IMR-90 (cell line): ENCODE results near the gene TAF10. TPM values are rescaled to one million over a fixed set of nuclear protein-coding genes. Genes with fewer than 3 reads are reported as not detected.

Experiments
- ATAC-seq: fragments of 200-7000 bp; cut with Tn5 transposase; 2 replicates; pipeline ENCODE4 v1.9.1; 2020; ENCODE audit warnings: low read depth, mild to moderate bottlenecking, moderate library complexity
- BruUV-seq: library from RNA; stranded (reverse); fragments of 400-500 nt; replicated peaks from 2 replicates; lab custom pipeline; 2021; lab: Mats Ljungman, UMichigan
- CTCF ChIA-PET: fragments of 300-600 bp; formaldehyde crosslinking; extraction: SDS; loops from one replicate; lab custom pipeline; 2021; ENCODE audit warnings: antibody characterized with exemption; lab: Yijun Ruan, JAX
- POLR2A ChIA-PET: fragments of 300-600 bp; sonication (Branson Sonifier 250); formaldehyde crosslinking; loops from one replicate; lab custom pipeline; 2022; ENCODE audit warnings: antibody characterized with exemption; ENCODE audit not compliant: unreplicated experiment; lab: Charles Lee
- DNase-seq: peaks from one replicate; pipeline ENCODE4 v3.0.0; 2013
- H2AFZ ChIP-seq: replicated peaks from 2 replicates; pipeline ENCODE3; 2013; ENCODE audit warnings: low read length, mild to moderate bottlenecking; ENCODE audit not compliant: poor library complexity
- H2AK5ac ChIP-seq: 2 replicates; pipeline ENCODE4 v1.6.1; 2013; ENCODE audit warnings: low read depth, low read length, inconsistent platforms
- H2AK9ac ChIP-seq: replicated peaks from 2 replicates; pipeline ENCODE3; 2013; ENCODE audit warnings: mild to moderate bottlenecking, low read depth, low read length, moderate library complexity; ENCODE audit not compliant: poor library complexity
- H2BK120ac ChIP-seq: 2 replicates; pipeline ENCODE4 v1.6.1; 2013; ENCODE audit warnings: low read depth, low read length, inconsistent platforms
- H2BK15ac ChIP-seq: 3 replicates; pipeline ENCODE4 v1.6.1; 2013; ENCODE audit warnings: low read depth, low read length, inconsistent platforms
- H2BK20ac ChIP-seq: 2 replicates; pipeline ENCODE4 v1.6.1; 2013; ENCODE audit warnings: low read depth, mild to moderate bottlenecking, inconsistent platforms, low read length, moderate library complexity
- H2BK5ac ChIP-seq: 2 replicates; pipeline ENCODE4 v1.6.1; 2013; ENCODE audit warnings: mild to moderate bottlenecking, low read depth, low read length, inconsistent platforms; ENCODE audit not compliant: poor library complexity, severe bottlenecking
- H3K14ac ChIP-seq: replicated peaks from 2 replicates; pipeline ENCODE4 v1.6.1; 2013; ENCODE audit warnings: low read depth, low read length, inconsistent platforms
- H3K18ac ChIP-seq: 2 replicates; pipeline ENCODE4 v1.6.1; 2013; ENCODE audit warnings: low read depth, low read length, control low read depth
- H3K23ac ChIP-seq: 2 replicates; pipeline ENCODE4 v1.6.1; 2013; ENCODE audit warnings: low read depth, low read length, inconsistent platforms
- H3K27ac ChIP-seq: 2 replicates; pipeline ENCODE4 v1.5.1; 2013; ENCODE audit warnings: mild to moderate bottlenecking, control low read depth, low read length; ENCODE audit not compliant: insufficient read depth
- H3K27me3 ChIP-seq: 2 replicates; pipeline ENCODE4 v1.6.1; 2013; ENCODE audit warnings: low read length; ENCODE audit not compliant: control insufficient read depth, insufficient read depth
- H3K36me3 ChIP-seq: 2 replicates; pipeline ENCODE4 v1.6.1; 2013; ENCODE audit warnings: low read length, mixed read lengths; ENCODE audit not compliant: control insufficient read depth, insufficient read depth
- H3K4ac ChIP-seq: 2 replicates; pipeline ENCODE4 v1.6.1; 2013; ENCODE audit warnings: low read depth, low read length, inconsistent platforms
- H3K4me1 ChIP-seq: 2 replicates; pipeline ENCODE4 v1.6.1; 2013; ENCODE audit warnings: low read length, mixed read lengths; ENCODE audit not compliant: control insufficient read depth, insufficient read depth
- H3K4me2 ChIP-seq: 2 replicates; pipeline ENCODE4 v1.6.1; 2013; ENCODE audit warnings: low read depth, mild to moderate bottlenecking, control low read depth, low read length, moderate library complexity
- H3K4me3 ChIP-seq: 2 replicates; pipeline ENCODE4 v1.5.1; 2013; ENCODE audit warnings: low read depth, mild to moderate bottlenecking, control low read depth, low read length, moderate library complexity; ENCODE audit not compliant: insufficient read depth
- H3K56ac ChIP-seq: 2 replicates; pipeline ENCODE4 v1.6.1; 2013; ENCODE audit warnings: low read length, inconsistent platforms; ENCODE audit not compliant: insufficient read depth; ENCODE audit errors: extremely low read depth
- H3K79me1 ChIP-seq, 2 experiments: 2 replicates each; pipeline ENCODE4 v1.6.1; 2013; ENCODE audit warnings: low read length in 2 of 2, inconsistent platforms in 1 of 2, low read depth in 1 of 2
- H3K9ac ChIP-seq: 2 replicates; pipeline ENCODE4 v1.6.1; 2013; ENCODE audit warnings: low read depth, low read length, control low read depth
- H3K9me1 ChIP-seq: 2 replicates; pipeline ENCODE4 v1.6.1; 2013; ENCODE audit warnings: low read length, inconsistent platforms; ENCODE audit not compliant: insufficient read depth
- H3K9me3 ChIP-seq: 2 replicates; pipeline ENCODE4 v1.6.1; 2013; ENCODE audit warnings: low read length; ENCODE audit not compliant: control insufficient read depth, insufficient read depth
- H4K20me1 ChIP-seq: 2 replicates; pipeline ENCODE4 v1.6.1; 2013; ENCODE audit warnings: low read length, inconsistent platforms; ENCODE audit not compliant: insufficient read depth
- H4K5ac ChIP-seq: 2 replicates; pipeline ENCODE4 v1.6.1; 2013; ENCODE audit warnings: mild to moderate bottlenecking, low read depth, low read length, control low read depth
- H4K8ac ChIP-seq, 2 experiments: 2 replicates each; pipeline ENCODE4 v1.6.1; 2013; ENCODE audit warnings: low read depth in 2 of 2, low read length in 2 of 2, control low read depth in 1 of 2, inconsistent platforms in 1 of 2
- H4K91ac ChIP-seq: 2 replicates; pipeline ENCODE4 v1.6.1; 2013; ENCODE audit warnings: low read depth, low read length, inconsistent platforms; ENCODE audit not compliant: insufficient read depth
- CEBPB ChIP-seq: IDR thresholded peaks from 2 replicates; pipeline ENCODE4 v1.6.1; 2012; ENCODE audit warnings: low read depth, low read length, improper control_type of control experiment
- CTCF ChIP-seq: conservative IDR thresholded peaks from 2 replicates; pipeline ENCODE4 v1.5.1; 2012; ENCODE audit warnings: mild to moderate bottlenecking, low read depth, low read length, improper control_type of control experiment
- RCOR1 ChIP-seq: IDR thresholded peaks from 2 replicates; pipeline ENCODE4 v1.6.1; 2012; ENCODE audit warnings: mild to moderate bottlenecking, low read length, improper control_type of control experiment; ENCODE audit not compliant: insufficient replicate concordance
- WGBS, 2 experiments: methylation state at CpG; one replicate each; pipeline versions ENCODE4 v1.1.5 to v1.1.7; 2013; ENCODE audit warnings: missing lambda C conversion rate in 2 of 2; ENCODE audit not compliant: insufficient read length in 1 of 2; ENCODE audit errors: extremely low coverage in 2 of 2; 5-methylcytosine and 5-hydroxymethylcytosine counted together
- dilution Hi-C: fragments of 300-500 bp; cut with HindIII; formaldehyde crosslinking; loops from one replicate; pipeline ENCODE4 v1.14.3; 2018; ENCODE audit warnings: low sequenced_read_pairs; ENCODE audit not compliant: unreplicated experiment
- in situ Hi-C: fragments of 300-500 bp; cut with MboI; formaldehyde crosslinking; loops from 3 replicates; pipeline ENCODE4 v1.14.3; 2019; ENCODE audit warnings: low sequenced_read_pairs, inconsistent platforms, mixed read lengths
- intact Hi-C: fragments of 100-400 bp; cut with micrococcal nuclease; formaldehyde crosslinking; loops from 2 replicates; pipeline ENCODE4 v1.10.0; 2022
- polyA plus RNA-seq, 3 experiments: library from polyadenylated mRNA; depleted of rRNA; stranded (reverse); fragments of >200 nt; gene quantifications; 2 replicates each; pipeline ENCODE4 v1.2.3, GENCODE V29; 2012; ENCODE audit warnings: low replicate concordance in 1 of 3
- total RNA-seq: library from RNA; depleted of rRNA; stranded (reverse); fragments of >200 nt; gene quantifications from 2 replicates; pipeline ENCODE4 v1.2.3, GENCODE V29; 2012
- TF ChIP-seq, protein P1 (sequence below): fragments of 150-350 bp; IDR thresholded peaks from 2 replicates; pipeline ENCODE4 v1.6.1; 2017; ENCODE audit warnings: mild to moderate bottlenecking, antibody characterized with exemption, low read length, low read depth

Gene TAF10
- total and polyA plus RNA-seq, 2 of the 4 experiments (the other 2 are of a cell fraction): 18.6 to 132 TPM

GRCh38 chr11:6570691-6571427, 41.2 kb downstream of the TAF10 start:
- WGBS, 2 experiments: 67% methylated on average over 54 of the region's 62 CpGs; no CpG with 5 or more reads in 1 of the 2 experiments
- no peak for TF ChIP-seq CEBPB
- no peak for TF ChIP-seq RCOR1
- TF ChIP-seq CTCF: no peak
- TF ChIP-seq, protein P1, sequence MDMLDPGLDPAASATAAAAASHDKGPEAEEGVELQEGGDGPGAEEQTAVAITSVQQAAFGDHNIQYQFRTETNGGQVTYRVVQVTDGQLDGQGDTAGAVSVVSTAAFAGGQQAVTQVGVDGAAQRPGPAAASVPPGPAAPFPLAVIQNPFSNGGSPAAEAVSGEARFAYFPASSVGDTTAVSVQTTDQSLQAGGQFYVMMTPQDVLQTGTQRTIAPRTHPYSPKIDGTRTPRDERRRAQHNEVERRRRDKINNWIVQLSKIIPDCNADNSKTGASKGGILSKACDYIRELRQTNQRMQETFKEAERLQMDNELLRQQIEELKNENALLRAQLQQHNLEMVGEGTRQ: no peak
- Histone ChIP-seq H2BK20ac (no peak overlapping the region), H3K9me1 (peaks cover 8% of the 10 kb centered on the region; the same call in 1 of the 2 replicates), H3K18ac (no peak overlapping the region), H2AFZ (peak overlapping the region; percentile 53), H3K79me1 (peaks cover 0 to 3% of the 10 kb centered on the region in 2 experiments; a peak in 2 of 4 replicates), H4K8ac (no peak overlapping the region), H2BK5ac (no peak overlapping the region), H3K9ac (no peak overlapping the region), H4K5ac (no peak overlapping the region), H2BK15ac (no peak overlapping the region), H3K4me2 (no peak overlapping the region), H2AK5ac (no peak overlapping the region), H3K56ac (no peak overlapping the region), H3K14ac (no peak overlapping the region), H3K4me3 (no peak overlapping the region), H4K20me1 (no peaks in the 10 kb centered on the region), H3K27me3 (no peaks in the 10 kb centered on the region), H2AK9ac (no peak overlapping the region), H3K9me3 (no peaks in the 10 kb centered on the region), H3K23ac (no peak overlapping the region), H3K36me3 (no peaks in the 10 kb centered on the region; the same call in 1 of the 2 replicates), H3K4ac (no peak overlapping the region), H4K91ac (no peak overlapping the region), H2BK120ac (no peak overlapping the region), H3K27ac (no peak overlapping the region), H3K4me1 (peaks cover 9% of the 10 kb centered on the region)
- in situ Hi-C loops (no loop called here), dilution Hi-C loops (no loop called here), intact Hi-C loops (no loop called here)
- ChIA-PET CTCF (no interaction called here), POLR2A (no interaction called here)
- no TSS peak for BruUV-seq
- no peak for ATAC-seq
- no peak for DNase-seq
